PC-9 (cell line): ENCODE results near the gene MRPL43.

Experiments
- CTCF ChIP-seq: fragments of 200-600 bp; sonication (generic); conservative IDR thresholded peaks from 2 replicates; pipeline ENCODE4 v1.6.1; 2017; ENCODE audit warnings: mixed run types, antibody characterized with exemption, mild to moderate bottlenecking, moderate library complexity
- EZH2 ChIP-seq: fragments of 200-600 bp; sonication (generic); IDR thresholded peaks from 2 replicates; pipeline ENCODE4 v1.8.0; 2017; ENCODE audit warnings: antibody characterized with exemption, low read depth

DNA sequence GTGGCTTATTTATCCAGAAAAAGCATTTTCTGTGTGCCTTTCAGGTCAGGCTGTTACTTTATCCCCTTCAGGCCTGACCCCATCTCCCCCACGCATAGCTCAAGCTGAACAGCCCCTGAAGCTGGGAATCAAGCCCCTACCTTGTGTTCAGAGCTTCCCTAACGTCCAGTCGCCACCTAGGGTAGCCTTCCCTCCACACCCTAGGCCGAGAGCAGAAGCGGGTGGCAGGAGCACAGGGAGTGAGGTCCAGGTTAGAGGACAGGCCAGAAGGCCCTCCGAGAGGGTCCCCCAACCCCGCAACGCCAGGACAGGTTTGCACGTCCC lies 18.5 kb downstream of the MRPL43 start:
- TF ChIP-seq CTCF (no peak), EZH2 (no peak)
